Measurements from ENCODE around the gene OMG. TPM values are rescaled to one million over a fixed set of nuclear protein-coding genes. Genes with fewer than 3 reads are reported as not detected.

OMG gene, protein sequence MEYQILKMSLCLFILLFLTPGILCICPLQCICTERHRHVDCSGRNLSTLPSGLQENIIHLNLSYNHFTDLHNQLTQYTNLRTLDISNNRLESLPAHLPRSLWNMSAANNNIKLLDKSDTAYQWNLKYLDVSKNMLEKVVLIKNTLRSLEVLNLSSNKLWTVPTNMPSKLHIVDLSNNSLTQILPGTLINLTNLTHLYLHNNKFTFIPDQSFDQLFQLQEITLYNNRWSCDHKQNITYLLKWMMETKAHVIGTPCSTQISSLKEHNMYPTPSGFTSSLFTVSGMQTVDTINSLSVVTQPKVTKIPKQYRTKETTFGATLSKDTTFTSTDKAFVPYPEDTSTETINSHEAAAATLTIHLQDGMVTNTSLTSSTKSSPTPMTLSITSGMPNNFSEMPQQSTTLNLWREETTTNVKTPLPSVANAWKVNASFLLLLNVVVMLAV
- total RNA-seq = 0.09 TPM in 1 of 2 replicates, not detected in the other

DNA sequence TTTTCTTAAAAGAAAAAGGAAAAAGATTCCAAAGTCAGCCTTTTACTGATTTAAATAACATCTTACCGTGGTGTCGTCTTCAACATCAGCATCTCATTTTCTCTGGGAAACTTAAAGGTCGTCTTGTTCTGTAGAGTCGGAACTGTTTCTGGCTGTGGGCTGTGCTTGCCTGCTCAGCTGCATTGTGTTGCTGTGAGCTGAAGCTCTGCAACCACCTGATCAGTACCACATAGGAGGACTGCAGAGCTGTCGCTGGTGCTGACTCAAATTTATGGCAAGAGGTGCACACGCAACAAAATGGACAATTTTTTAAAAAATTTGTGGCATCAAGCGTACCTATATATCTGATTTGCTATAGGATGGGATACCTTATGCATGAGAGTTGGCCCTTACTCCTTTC is at the start of gene OMG:
Gene OMG (minus strand): TSS at position 150 of the 400 bp plus-strand sequence. CDS start 908 bp downstream, outside the sequence.

DNA sequence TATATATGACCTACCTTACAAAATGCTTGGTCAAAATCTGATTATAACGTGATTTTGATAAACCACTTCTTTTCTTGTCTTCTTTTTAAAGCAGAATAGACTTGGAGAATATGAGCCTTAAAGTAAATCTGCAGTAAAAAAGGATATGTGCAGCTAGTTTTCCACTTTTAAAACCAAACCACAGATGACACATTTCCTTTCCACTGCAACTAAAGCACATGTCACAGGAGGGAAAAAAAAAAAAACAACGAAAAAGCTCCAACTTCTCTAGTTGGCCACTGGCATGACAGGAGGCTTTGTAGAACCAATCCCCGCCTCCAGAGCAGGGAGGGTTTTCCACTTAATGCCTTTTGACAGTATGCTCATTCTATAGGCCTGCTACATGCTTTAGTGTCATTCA is 24.4 kb upstream of the OMG start, which contains the start of gene EVI2A:
Gene EVI2A (minus strand): TSS at position 142 of the 400 bp plus-strand sequence. CDS start 2,609 bp downstream, outside the sequence.

DNA sequence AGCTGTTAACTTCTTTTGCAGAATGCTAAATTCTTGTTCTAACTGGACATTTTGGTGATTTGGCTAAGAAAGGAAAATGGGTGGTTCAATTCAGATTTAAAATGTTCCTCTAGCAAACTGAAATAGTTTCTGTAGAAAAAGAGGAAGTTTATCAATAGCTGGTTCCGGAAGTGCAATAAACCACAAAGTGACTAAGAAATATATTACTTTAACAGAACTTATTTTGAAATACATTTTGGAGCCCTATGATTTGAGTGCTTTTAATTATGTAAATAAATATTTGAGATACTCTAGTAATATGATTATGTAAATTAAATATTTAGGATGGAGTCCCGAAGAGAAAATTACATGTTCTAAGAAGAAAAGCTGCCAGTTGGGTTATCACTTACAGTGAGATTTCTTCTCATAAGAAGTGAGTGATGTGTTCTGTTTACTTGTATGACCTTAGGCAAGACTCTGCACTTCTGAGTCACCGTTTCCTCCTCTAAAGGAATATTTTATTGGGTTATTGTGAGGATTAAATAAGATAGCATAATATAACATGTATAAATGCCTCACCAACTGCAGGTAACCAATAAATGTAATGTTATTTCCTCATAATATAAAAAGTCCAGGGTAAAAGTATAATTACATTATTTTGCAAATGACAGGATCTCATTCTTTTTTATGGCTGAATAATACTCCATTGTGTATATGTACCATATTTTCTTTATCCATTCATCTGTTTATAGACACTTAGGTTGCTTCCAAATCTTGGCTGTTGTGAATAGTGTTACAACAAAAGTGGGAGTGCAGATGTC is 17.1 kb upstream of the OMG start, which contains the start of gene EVI2B:
Gene EVI2B (minus strand): TSS at position 73 of the 800 bp plus-strand sequence. CDS start 8,445 bp downstream, outside the sequence.

Other genes starting within 250 kb of the OMG start
- gene NF1, start 202.3 kb downstream of the OMG start, total RNA-seq = 22.5 and 39.8 TPM in 2 replicates
- 0.09 TPM in 2 replicates for gene EVI2B, start 16.8 kb upstream of the OMG start, total RNA-seq
- gene EVI2A, start 24.4 kb upstream of the OMG start, total RNA-seq = 0.36 and 0.94 TPM in 2 replicates
- under 0.01 and 0.09 TPM in 2 replicates for gene RAB11FIP4, start 94.4 kb upstream of the OMG start, total RNA-seq

Measured in endothelial cell of coronary artery (primary cell).